GM19240 (cell line): ENCODE data around the gene NOXA1.
A peak's percentile ranks its signal among the peaks of the same experiment; 100 is the strongest.
"Not testable (repeated sequence)": the region's sequence is repeated elsewhere in the genome, so short reads cannot be mapped to it uniquely, and the experiment has no call there.

ENCODE experiments used
- DNase-seq: peaks from one replicate; pipeline ENCODE4 v3.0.0; 2011; ENCODE audit warnings: low spot score; ENCODE audit not compliant: insufficient read length

The NOXA1 gene

GRCh38 chr9:137422604-137423513 lies at the start of gene NOXA1, which contains the start of gene EXD3:
TSS of gene NOXA1 (plus strand) at chr9:137423393. CDS start at chr9:137423530, 137 bp downstream.
TSS of gene EXD3 (minus strand) at chr9:137423162. CDS start at chr9:137395357, 27,805 bp downstream.
- peak; percentile 94 for DNase-seq

GRCh38 chr9:137373611-137373980 lies 49.6 kb upstream of the NOXA1 start:
- DNase-seq = no peak

GRCh38 chr9:137374131-137374845 lies 48.9 kb upstream of the NOXA1 start:
- DNase-seq = no peak

GRCh38 chr9:137375321-137376058 lies 47.7 kb upstream of the NOXA1 start:
- DNase-seq = no peak

- DNase-seq = no peak
Observed at GRCh38 chr9:137376386-137376785, 46.8 kb upstream of the NOXA1 start.

GRCh38 chr9:137378688-137379410 lies 44.3 kb upstream of the NOXA1 start:
- DNase-seq = not testable (repeated sequence)

GRCh38 chr9:137379761-137380161 lies 43.4 kb upstream of the NOXA1 start:
- no peak for DNase-seq

- DNase-seq = no peak
Observed at GRCh38 chr9:137380171-137380570, 43.0 kb upstream of the NOXA1 start.

- no peak for DNase-seq
Observed at GRCh38 chr9:137380606-137381005, 42.6 kb upstream of the NOXA1 start.

- no peak for DNase-seq
Observed at GRCh38 chr9:137381501-137382443, 41.4 kb upstream of the NOXA1 start.

- no peak for DNase-seq
Observed at GRCh38 chr9:137382444-137383080, 40.6 kb upstream of the NOXA1 start.

GRCh38 chr9:137383081-137383783 lies 40.0 kb upstream of the NOXA1 start:
- no peak for DNase-seq

GRCh38 chr9:137383784-137384756 lies 39.1 kb upstream of the NOXA1 start:
- no peak for DNase-seq

GRCh38 chr9:137385061-137385655 lies 38.0 kb upstream of the NOXA1 start:
- DNase-seq = no peak

- not testable (repeated sequence) for DNase-seq
Observed at GRCh38 chr9:137386507-137387113, 36.6 kb upstream of the NOXA1 start.

- no peak for DNase-seq
Observed at GRCh38 chr9:137387114-137387890, 35.9 kb upstream of the NOXA1 start.
